GM12878 (cell line): ENCODE measurements around the gene GLTP. TPM values are rescaled to one million over a fixed set of nuclear protein-coding genes. Genes with fewer than 3 reads are reported as not detected.

Source experiments
- BHLHE40 ChIP-seq, 2 experiments: fragments of 450-650 bp in 1 of 2; IDR thresholded peaks; 2 replicates each; pipeline ENCODE4 v1.6.1; 2011 to 2017; ENCODE audit warnings: low read depth in 2 of 2, borderline replicate concordance in 1 of 2, improper control_type of control experiment in 1 of 2, low read length in 1 of 2, mild to moderate bottlenecking in 1 of 2
- CBFB ChIP-seq: IDR thresholded peaks from 2 replicates; pipeline ENCODE4 v1.6.1; 2016; ENCODE audit warnings: antibody characterized with exemption, low read depth
- E2F4 ChIP-seq: IDR thresholded peaks from 2 replicates; pipeline ENCODE4 v1.6.1; 2012; ENCODE audit warnings: low read depth, low read length, improper control_type of control experiment
- E4F1 ChIP-seq: fragments of 450-650 bp; IDR thresholded peaks from 2 replicates; pipeline ENCODE4 v1.6.1; 2018; ENCODE audit warnings: borderline replicate concordance, mild to moderate bottlenecking; ENCODE audit not compliant: partially characterized antibody
- HDGF ChIP-seq: fragments of 450-650 bp; IDR thresholded peaks from 2 replicates; pipeline ENCODE4 v1.6.1; 2016; ENCODE audit warnings: antibody characterized with exemption
- MEF2B ChIP-seq: fragments of 450-650 bp; IDR thresholded peaks from 2 replicates; pipeline ENCODE4 v1.6.1; 2018; ENCODE audit warnings: mild to moderate bottlenecking, moderate library complexity; ENCODE audit not compliant: partially characterized antibody, poor library complexity, severe bottlenecking
- NR2C2 ChIP-seq: IDR thresholded peaks from 2 replicates; pipeline ENCODE4 v1.6.1; 2011; ENCODE audit warnings: borderline replicate concordance, low read depth; ENCODE audit not compliant: control insufficient read depth, insufficient read length
- TBL1XR1 ChIP-seq: IDR thresholded peaks from 2 replicates; pipeline ENCODE4 v1.6.1; 2012; ENCODE audit warnings: low read depth, low read length, improper control_type of control experiment
- ZBTB33 ChIP-seq: fragments of 450-650 bp; IDR thresholded peaks from 2 replicates; pipeline ENCODE4 v1.6.1; 2017; ENCODE audit warnings: mild to moderate bottlenecking
- ZNF217 ChIP-seq: fragments of 450-650 bp; IDR thresholded peaks from 2 replicates; pipeline ENCODE4 v1.6.1; 2017; ENCODE audit warnings: antibody characterized with exemption, mild to moderate bottlenecking
- polyA plus RNA-seq, 11 experiments: library from polyadenylated mRNA; depleted of rRNA in 4 of 11; unstranded in 6 of 11; stranded (reverse) in 5 of 11; fragments of >200 nt; fragmentation: Nextera tagmentation in 4 of 11; fragmentation: Illumina TruSeq in 1 of 11; extraction: Ambion mirVana in 4 of 11; extraction: Trizol in 1 of 11; gene quantifications; 1 replicate in 1 of 11; 2 replicates in 10 of 11; pipeline versions ENCODE4 v1.2.1 to v1.2.3, GENCODE V29; 2011 to 2016; ENCODE audit warnings: inconsistent platforms in 2 of 11, missing spikeins in 2 of 11, low read depth in 1 of 11
- total RNA-seq, 4 experiments: library from RNA; depleted of rRNA in 3 of 4; stranded (reverse); fragments of >200 nt in 3 of 4; fragmentation: Illumina TruSeq in 1 of 4; extraction: Trizol in 1 of 4; gene quantifications; 2 replicates each; pipeline versions ENCODE4 v1.2.1 to v1.2.3, GENCODE V29; 2013 to 2021

GLTP gene
- total and polyA plus RNA-seq, 10 of the 15 experiments (the other 5 are each of a cell fraction or from before 2014, with no cell fraction given): 16.8 to 44.0 (median 25.3) TPM

GRCh38 chr12:109920261-109920780, 40.0 kb upstream of the GLTP start (continued):
- TF ChIP-seq ZBTB33: no peak
- TF ChIP-seq NR2C2: no peak
- no peak for TF ChIP-seq TBL1XR1
- TF ChIP-seq HDGF: no peak
- no peak for TF ChIP-seq E4F1
- TF ChIP-seq BHLHE40 (IDR thresholded peaks at IDR 0.05; ENCODE audit: borderline replicate concordance in 1 of 2, low read depth in 2 of 2, low read length in 1 of 2): no peak
- no peak for TF ChIP-seq ZNF217
- no peak for TF ChIP-seq CBFB
- TF ChIP-seq E2F4: no peak
- no peak for TF ChIP-seq MEF2B
- TF ChIP-seq, all 136 proteins: peak for 0
